OCI-LY7 (cell line): ENCODE data around the gene MORN1. TPM values are rescaled to one million over a fixed set of nuclear protein-coding genes. Genes with fewer than 3 reads are reported as not detected.

Experiments used
- BruUV-seq: library from RNA; stranded (reverse); fragments of 400-500 nt; replicated peaks from 2 replicates; lab custom pipeline; 2021; lab: Mats Ljungman, UMichigan
- CTCF ChIA-PET: fragments of 300-600 bp; sonication (Branson Sonifier 250); formaldehyde crosslinking; loops from one replicate; lab custom pipeline; 2022; ENCODE audit warnings: antibody characterized with exemption; ENCODE audit not compliant: unreplicated experiment; lab: Charles Lee
- POLR2A ChIA-PET: fragments of 300-600 bp; sonication (Branson Sonifier 250); formaldehyde crosslinking; loops from one replicate; lab custom pipeline; 2022; ENCODE audit warnings: antibody characterized with exemption; lab: Charles Lee
- DNase-seq: peaks from one replicate; pipeline ENCODE4 v3.0.0-alpha.2; 2015; ENCODE audit warnings: low spot score
- H2AFZ ChIP-seq: fragments of 200-600 bp; sonication (generic), shearing (Covaris generic); 2 replicates; pipeline ENCODE4 v1.6.1; 2014; ENCODE audit warnings: mild to moderate bottlenecking, antibody characterized with exemption, low read length, moderate library complexity
- H3K27ac ChIP-seq: fragments of 200-600 bp; sonication (generic); 2 replicates; pipeline ENCODE4 v1.5.1; 2014; ENCODE audit warnings: mixed run types, low read depth, mild to moderate bottlenecking, moderate library complexity, low read length, inconsistent platforms; ENCODE audit not compliant: poor library complexity, severe bottlenecking
- H3K36me3 ChIP-seq: fragments of 200-600 bp; sonication (generic); 2 replicates; pipeline ENCODE4 v1.6.1; 2014; ENCODE audit warnings: mild to moderate bottlenecking, antibody characterized with exemption, low read length, moderate library complexity, mixed read lengths; ENCODE audit not compliant: insufficient read depth
- H3K4me1 ChIP-seq: fragments of 200-600 bp; sonication (generic); 2 replicates; pipeline ENCODE4 v1.5.1; 2014; ENCODE audit warnings: mild to moderate bottlenecking, low read length; ENCODE audit not compliant: insufficient read depth, poor library complexity, severe bottlenecking
- H3K4me2 ChIP-seq: fragments of 200-600 bp; sonication (generic); 2 replicates; pipeline ENCODE4 v1.6.1; 2014; ENCODE audit warnings: mild to moderate bottlenecking, low read length
- H3K4me3 ChIP-seq: fragments of 200-600 bp; sonication (generic); 2 replicates; pipeline ENCODE4 v1.5.1; 2014; ENCODE audit warnings: mild to moderate bottlenecking, low read depth, low read length; ENCODE audit not compliant: poor library complexity, severe bottlenecking
- H3K79me2 ChIP-seq: fragments of 200-600 bp; sonication (generic); 2 replicates; pipeline ENCODE4 v1.6.1; 2016; ENCODE audit warnings: low read depth, mild to moderate bottlenecking, low read length, moderate library complexity, mixed read lengths; ENCODE audit not compliant: insufficient read depth
- H3K9me2 ChIP-seq: fragments of 200-600 bp; sonication (generic); 2 replicates; pipeline ENCODE4 v1.6.1; 2016; ENCODE audit warnings: mild to moderate bottlenecking, low read length, mixed read lengths; ENCODE audit not compliant: insufficient read depth
- H3K9me3 ChIP-seq: fragments of 200-600 bp; sonication (generic); 2 replicates; pipeline ENCODE4 v1.6.1; 2014; ENCODE audit warnings: mild to moderate bottlenecking, mixed run types, low read length, mixed read lengths
- H4K20me1 ChIP-seq: fragments of 200-600 bp; sonication (generic); 2 replicates; pipeline ENCODE4 v1.6.1; 2014; ENCODE audit warnings: mild to moderate bottlenecking, antibody characterized with exemption, low read length, moderate library complexity, mixed read lengths; ENCODE audit not compliant: insufficient read depth
- CTCF ChIP-seq: fragments of 200-600 bp; sonication (generic); conservative IDR thresholded peaks from 2 replicates; pipeline ENCODE4 v1.5.1; 2014; ENCODE audit warnings: mild to moderate bottlenecking, antibody characterized with exemption, low read length, moderate library complexity, mixed read lengths
- EZH2phosphoT487 ChIP-seq: fragments of 200-600 bp; sonication (generic); IDR thresholded peaks from 2 replicates; pipeline ENCODE4 v1.6.1; 2018; ENCODE audit warnings: low read depth, borderline replicate concordance, mild to moderate bottlenecking, mixed run types, antibody characterized with exemption, low read length, moderate library complexity, mixed read lengths
- intact Hi-C: fragments of 100-400 bp; cut with micrococcal nuclease; formaldehyde crosslinking; loops from one replicate; pipeline ENCODE4 v1.10.0; 2022; ENCODE audit not compliant: unreplicated experiment
- total RNA-seq, 2 experiments: library from RNA; depleted of rRNA in 1 of 2; stranded (reverse); fragments of >200 nt in 1 of 2; shearing (Covaris generic) in 1 of 2; gene quantifications; 2 replicates each; pipeline ENCODE4 v1.2.3, GENCODE V29; 2014 to 2022

MORN1 gene
- total RNA-seq, 2 experiments from 2014 or later: 13.1 to 29.7 TPM

- BruUV-seq: no TSS peak
- Histone ChIP-seq H3K79me2 (no peaks in the 10 kb centered on the region), H4K20me1 (no peaks in the 10 kb centered on the region), H3K4me2 (peak overlapping the region; percentile 91), H3K9me2 (no peaks in the 10 kb centered on the region), H3K4me3 (peak overlapping the region; percentile 55), H3K4me1 (peaks cover 44% of the 10 kb centered on the region), H2AFZ (no peak overlapping the region), H3K36me3 (no peaks in the 10 kb centered on the region), H3K27ac (peak overlapping the region; percentile 45), H3K9me3 (no peaks in the 10 kb centered on the region)
- DNase-seq: peak; percentile 73
- TF ChIP-seq EZH2phosphoT487 (no peak), CTCF (peak; percentile 53)
- ChIA-PET CTCF (interaction anchor here (1.2 kb wide), 1 partner anchor 131 kb away, joined by 3 read pairs; no protein-coding TSS in a partner anchor), POLR2A (interaction anchor here (1.4 kb wide), 1 partner anchor 170 kb away, joined by 5 read pairs; no protein-coding TSS in a partner anchor)
- intact Hi-C loops: loop anchor here (2.0 kb wide), 1 partner anchor 169 kb away; no protein-coding TSS in a partner anchor
Measured at GRCh38 chr1:2415801-2416208, 24.5 kb upstream of the MORN1 start.

- Histone ChIP-seq H3K9me3 (no peaks in the 10 kb centered on the region), H2AFZ (no peak overlapping the region), H3K4me3 (peak overlapping the region; percentile 55), H3K4me1 (peaks cover 48% of the 10 kb centered on the region), H3K27ac (peak overlapping the region; percentile 45), H3K4me2 (peak overlapping the region; percentile 91), H4K20me1 (no peaks in the 10 kb centered on the region), H3K9me2 (no peaks in the 10 kb centered on the region), H3K36me3 (no peaks in the 10 kb centered on the region), H3K79me2 (no peaks in the 10 kb centered on the region)
- CTCF ChIA-PET: no interaction called here
- DNase-seq: no peak
- BruUV-seq: no TSS peak
- intact Hi-C loops: loop anchor here (2.0 kb wide), 1 partner anchor 169 kb away; no protein-coding TSS in a partner anchor
- TF ChIP-seq CTCF (no peak), EZH2phosphoT487 (no peak)
- POLR2A ChIA-PET: interaction anchor here (0.7 to 1.4 kb wide), 2 partner anchors 19 to 170 kb away, joined by 3 to 5 read pairs; no protein-coding TSS in a partner anchor
Measured at GRCh38 chr1:2415337-2415736, 24.0 kb upstream of the MORN1 start.
